H1 (cell line): ENCODE data around the gene DCTD. TPM values are rescaled to one million over a fixed set of nuclear protein-coding genes. Genes with fewer than 3 reads are reported as not detected.

Source experiments
- CTCF ChIA-PET: fragments of 300-600 bp; sonication (Branson Sonifier 250); formaldehyde crosslinking; loops from one replicate; lab custom pipeline; 2021; ENCODE audit not compliant: partially characterized antibody; lab: Charles Lee
- POLR2A ChIA-PET: fragments of 300-600 bp; sonication (Branson Sonifier 250); formaldehyde crosslinking; loops from one replicate; lab custom pipeline; 2021; ENCODE audit warnings: inconsistent platforms; ENCODE audit not compliant: partially characterized antibody; lab: Charles Lee
- DNase-seq, 2 experiments: peaks; one replicate each; pipeline versions ENCODE4 v3.0.0 to v3.0.0-alpha.2; 2010 to 2022; ENCODE audit warnings: low spot score in 2 of 2, low read depth in 1 of 2, mixed read lengths in 1 of 2
- FAIRE-seq: peaks from 2 replicates; lab custom pipeline; 2011; peaks lifted over from hg19 to GRCh38; lab: Jason Lieb, UNC
- H2AFZ ChIP-seq: 2 replicates; pipeline ENCODE4 v1.8.1; 2012; ENCODE audit warnings: low read length, inconsistent platforms
- H2AK5ac ChIP-seq: 2 replicates; pipeline ENCODE4 v1.6.1; 2013; ENCODE audit warnings: low read depth, low read length
- H2BK120ac ChIP-seq: replicated peaks from 2 replicates; pipeline ENCODE3; 2013; ENCODE audit warnings: low read depth, low read length, inconsistent platforms
- H2BK12ac ChIP-seq: 2 replicates; pipeline ENCODE4 v1.6.1; 2013; ENCODE audit warnings: low read depth, low read length
- H2BK15ac ChIP-seq: 2 replicates; pipeline ENCODE4 v1.6.1; 2013; ENCODE audit warnings: low read length
- H2BK20ac ChIP-seq: 2 replicates; pipeline ENCODE4 v1.6.1; 2013; ENCODE audit warnings: low read length
- H2BK5ac ChIP-seq: 2 replicates; pipeline ENCODE4 v1.6.1; 2013; ENCODE audit warnings: low read depth, low read length
- H3K14ac ChIP-seq: 2 replicates; pipeline ENCODE4 v1.6.1; 2013; ENCODE audit warnings: inconsistent platforms; ENCODE audit not compliant: insufficient read length
- H3K18ac ChIP-seq: 2 replicates; pipeline ENCODE4 v1.6.1; 2013; ENCODE audit warnings: low read length; ENCODE audit errors: extremely low read depth
- H3K23ac ChIP-seq: 2 replicates; pipeline ENCODE4 v1.6.1; 2013; ENCODE audit warnings: inconsistent platforms; ENCODE audit not compliant: insufficient read length
- H3K23me2 ChIP-seq: 2 replicates; pipeline ENCODE4 v1.6.1; 2013; ENCODE audit warnings: low read depth, low read length
- H3K27ac ChIP-seq: 2 replicates; pipeline ENCODE4 v1.6.1; 2011; ENCODE audit warnings: low read depth, low read length, inconsistent platforms
- H3K27me3 ChIP-seq, 4 experiments: replicated peaks in 1 of 4; 1 replicate in 1 of 4; 2 replicates in 3 of 4; pipeline versions ENCODE4 v1.6.1 to v1.8.1; 2011 to 2013; ENCODE audit warnings: low read length in 3 of 4, mild to moderate bottlenecking in 3 of 4, inconsistent platforms in 2 of 4, mixed read lengths in 2 of 4, moderate library complexity in 1 of 4; ENCODE audit not compliant: control insufficient read depth in 3 of 4, insufficient read depth in 3 of 4; ENCODE audit errors: extremely low read depth in 1 of 4
- H3K36me3 ChIP-seq, 4 experiments: 2 replicates each; pipeline versions ENCODE4 v1.6.1 to v1.8.1; 2011 to 2013; ENCODE audit warnings: mild to moderate bottlenecking in 4 of 4, low read length in 3 of 4, moderate library complexity in 2 of 4, control low read depth in 1 of 4, inconsistent platforms in 1 of 4; ENCODE audit not compliant: insufficient read depth in 4 of 4, control insufficient read depth in 2 of 4
- H3K4ac ChIP-seq: replicated peaks from 2 replicates; pipeline ENCODE3; 2013; ENCODE audit warnings: low read length, low read depth, mixed read lengths, inconsistent platforms; ENCODE audit not compliant: insufficient read length
- H3K4me1 ChIP-seq, 4 experiments: replicated peaks in 1 of 4; 1 replicate in 1 of 4; 2 replicates in 3 of 4; pipeline versions ENCODE4 v1.6.1 to v1.8.1; 2011 to 2013; ENCODE audit warnings: low read length in 3 of 4, inconsistent platforms in 2 of 4, mixed read lengths in 1 of 4; ENCODE audit not compliant: insufficient read depth in 4 of 4, control insufficient read depth in 3 of 4
- H3K4me2 ChIP-seq, 2 experiments: 2 replicates each; pipeline versions ENCODE4 v1.6.1 to v1.8.1; 2011 to 2013; ENCODE audit warnings: low read depth in 2 of 2, low read length in 2 of 2, control low read depth in 1 of 2, inconsistent platforms in 1 of 2, mild to moderate bottlenecking in 1 of 2; ENCODE audit not compliant: insufficient read depth in 1 of 2
- H3K4me3 ChIP-seq, 4 experiments: fragments of 200-600, 300-600 bp in 1 of 4; sonication (generic), shearing (Covaris generic), sonication (Bioruptor Twin) in 1 of 4; 2 replicates each; pipeline versions ENCODE4 v1.5.1 to v1.8.1; 2011 to 2016; ENCODE audit warnings: low read length in 4 of 4, low read depth in 3 of 4, control low read depth in 2 of 4, inconsistent platforms in 2 of 4, mild to moderate bottlenecking in 2 of 4, mixed read lengths in 1 of 4, moderate library complexity in 1 of 4; ENCODE audit not compliant: insufficient read depth in 2 of 4; ENCODE audit errors: extremely low read depth in 1 of 4
- H3K56ac ChIP-seq: replicated peaks from 2 replicates; pipeline ENCODE3; 2013; ENCODE audit warnings: low read depth, mild to moderate bottlenecking, mixed read lengths, low read length, inconsistent platforms; ENCODE audit not compliant: insufficient read length
- H3K79me1 ChIP-seq: 2 replicates; pipeline ENCODE4 v1.6.1; 2013; ENCODE audit warnings: low read depth, low read length, control low read depth
- H3K79me2 ChIP-seq, 2 experiments: 2 replicates each; pipeline versions ENCODE4 v1.6.1 to v1.8.1; 2012 to 2013; ENCODE audit warnings: low read length in 2 of 2, mild to moderate bottlenecking in 2 of 2, inconsistent platforms in 1 of 2; ENCODE audit not compliant: insufficient read depth in 2 of 2, control insufficient read depth in 1 of 2
- H3K9ac ChIP-seq, 4 experiments: replicated peaks in 1 of 4; 1 replicate in 1 of 4; 2 replicates in 3 of 4; pipeline versions ENCODE4 v1.6.1 to v1.8.1; 2011 to 2013; ENCODE audit warnings: low read depth in 3 of 4, low read length in 3 of 4, control low read depth in 2 of 4, mild to moderate bottlenecking in 2 of 4, moderate library complexity in 2 of 4, inconsistent platforms in 1 of 4; ENCODE audit errors: extremely low read depth in 1 of 4
- H3K9me3 ChIP-seq, 2 experiments: 2 replicates each; pipeline versions ENCODE4 v1.6.1 to v1.8.1; 2012 to 2013; ENCODE audit warnings: mild to moderate bottlenecking in 2 of 2, moderate library complexity in 2 of 2, control low read depth in 1 of 2, inconsistent platforms in 1 of 2, low read depth in 1 of 2, low read length in 1 of 2, mixed read lengths in 1 of 2; ENCODE audit not compliant: insufficient read depth in 2 of 2
- H4K20me1 ChIP-seq, 2 experiments: replicated peaks in 1 of 2; 2 replicates each; pipeline versions ENCODE3 to v1.8.1; 2011 to 2013; ENCODE audit warnings: inconsistent platforms in 2 of 2, low read length in 2 of 2, mild to moderate bottlenecking in 1 of 2; ENCODE audit not compliant: insufficient read depth in 2 of 2, control insufficient read depth in 1 of 2
- H4K5ac ChIP-seq: 2 replicates; pipeline ENCODE4 v1.6.1; 2013; ENCODE audit warnings: low read length, low read depth, mixed read lengths, inconsistent platforms; ENCODE audit not compliant: insufficient read length
- H4K8ac ChIP-seq: 2 replicates; pipeline ENCODE4 v1.8.0; 2013; ENCODE audit warnings: mild to moderate bottlenecking, moderate library complexity, low read length, inconsistent platforms; ENCODE audit not compliant: insufficient read depth; ENCODE audit errors: extremely low read depth
- H4K91ac ChIP-seq: replicated peaks from 2 replicates; pipeline ENCODE3; 2013; ENCODE audit warnings: low read length, mixed read lengths, inconsistent platforms; ENCODE audit not compliant: insufficient read length
- KDM4A ChIP-seq: IDR thresholded peaks from one replicate; pipeline ENCODE4 v1.7.1; 2012; ENCODE audit warnings: low read depth, mild to moderate bottlenecking, moderate library complexity, low read length, inconsistent platforms; ENCODE audit not compliant: severe bottlenecking
- SIRT6 ChIP-seq: IDR thresholded peaks from one replicate; pipeline ENCODE4 v1.7.1; 2012; ENCODE audit warnings: low read length, inconsistent platforms
- TAF7 ChIP-seq: optimal IDR thresholded peaks from 2 replicates; pipeline ENCODE3; 2011; ENCODE audit warnings: low read depth, mild to moderate bottlenecking, inconsistent platforms, low read length, moderate library complexity, borderline replicate concordance
- ZNF274 ChIP-seq: IDR thresholded peaks from 2 replicates; pipeline ENCODE4 v1.7.0; 2012; ENCODE audit warnings: low read length, borderline replicate concordance; ENCODE audit errors: extremely low read depth
- WGBS, 2 experiments: shearing (Covaris generic) in 1 of 2; methylation state at CpG; one replicate each; pipeline versions ENCODE4 v1.1.6 to v1.1.7; 2013 to 2015; ENCODE audit warnings: low lambda C conversion rate in 2 of 2, mixed read lengths in 2 of 2, inconsistent platforms in 1 of 2, low coverage in 1 of 2, missing lambda C conversion rate in 1 of 2; ENCODE audit not compliant: insufficient replicate concordance in 2 of 2, insufficient coverage in 1 of 2, insufficient read length in 1 of 2; ENCODE audit errors: extremely low coverage in 1 of 2, missing lambda C conversion rate in 1 of 2; 5-methylcytosine and 5-hydroxymethylcytosine counted together
- polyA plus RNA-seq, 7 experiments: library from polyadenylated mRNA; depleted of rRNA in 3 of 7; stranded (reverse) in 5 of 7; unstranded in 2 of 7; fragments of >200 nt in 5 of 7; fragments of 200-250 nt in 2 of 7; gene quantifications; 1 replicate in 5 of 7; 2 replicates in 1 of 7; 4 replicates in 1 of 7; pipeline versions ENCODE4 v1.2.1 to v1.2.3, GENCODE V29; 2011 to 2013; ENCODE audit warnings: missing spikeins in 2 of 7, mixed read lengths in 2 of 7
- total RNA-seq: library from RNA; stranded (reverse); fragmentation: NEBNext Ultra II Directional; extraction: Animal tissue kit (Norgen Biotek cat#: 25700); gene quantifications from 2 replicates; pipeline ENCODE4 v1.2.1, GENCODE V29; 2021
- TF ChIP-seq, protein P1 (sequence below): IDR thresholded peaks from 2 replicates; pipeline ENCODE4 v1.6.1; 2012; ENCODE audit warnings: inconsistent platforms

The DCTD gene
- total and polyA plus RNA-seq, 2 of the 8 experiments (the other 6 are each of a cell fraction or from before 2014, with no cell fraction given): 60.2 to 69.5 TPM

- peaks cover 4% of the 10 kb centered on the region; the same call in 1 of the 2 replicates for H3K23me2 ChIP-seq
- H3K79me1 ChIP-seq: no peaks in the 10 kb centered on the region; the same call in 1 of the 2 replicates
- H3K36me3 ChIP-seq: peaks cover 3 to 34% (median 17%) of the 10 kb centered on the region in 4 experiments; a peak in 7 of 8 replicates
- FAIRE-seq: no peak
- no peak overlapping the region for H4K5ac ChIP-seq
- ChIA-PET CTCF (interaction anchor here (0.6 to 1.3 kb wide), 3 partner anchors 11 to 1283 kb away, joined by 3 read pairs; no protein-coding TSS in a partner anchor), POLR2A (interaction anchor here (1.9 kb wide), 1 partner anchor 10 kb away, joined by 6 read pairs; no protein-coding TSS in a partner anchor)
- H2AFZ ChIP-seq: no peak overlapping the region
- no peak overlapping the region for H2BK12ac ChIP-seq
- no peak for TF ChIP-seq TAF7
- TF ChIP-seq, protein P1, sequence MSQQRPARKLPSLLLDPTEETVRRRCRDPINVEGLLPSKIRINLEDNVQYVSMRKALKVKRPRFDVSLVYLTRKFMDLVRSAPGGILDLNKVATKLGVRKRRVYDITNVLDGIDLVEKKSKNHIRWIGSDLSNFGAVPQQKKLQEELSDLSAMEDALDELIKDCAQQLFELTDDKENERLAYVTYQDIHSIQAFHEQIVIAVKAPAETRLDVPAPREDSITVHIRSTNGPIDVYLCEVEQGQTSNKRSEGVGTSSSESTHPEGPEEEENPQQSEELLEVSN: no peak
- TF ChIP-seq SIRT6: no peak
- no peak for TF ChIP-seq KDM4A
- no peak for TF ChIP-seq ZNF274
- H2BK5ac ChIP-seq: no peak overlapping the region
- no peak for DNase-seq
- H4K20me1 ChIP-seq: no peaks in the 10 kb centered on the region
- H4K8ac ChIP-seq: no peak overlapping the region
- H2BK120ac ChIP-seq: no peak overlapping the region
- no peak overlapping the region for H3K14ac ChIP-seq
- H3K4me1 ChIP-seq: peaks cover 2 to 7% (median 4%) of the 10 kb centered on the region in 4 experiments; a peak in 6 of 7 replicates
- no peak overlapping the region for H3K4me2 ChIP-seq
- 0 out of 4 replicates have a peak, but pooled peaks cover 0 to 4% of the 10 kb centered on the region in 2 experiments for H3K79me2 ChIP-seq
- H3K9ac ChIP-seq: no peak overlapping the region
- H3K27ac ChIP-seq: no peak overlapping the region
- H3K23ac ChIP-seq: no peak overlapping the region
- no peak overlapping the region for H3K56ac ChIP-seq
- H3K18ac ChIP-seq: no peak overlapping the region
- 94% methylated on average over 2 of the region's 2 CpGs; no CpG with 5 or more reads in 1 of the 2 experiments for WGBS, 2 experiments
- no peak overlapping the region for H3K4ac ChIP-seq
- no peak overlapping the region for H2BK20ac ChIP-seq
- H3K4me3 ChIP-seq: no peak overlapping the region
- no peak overlapping the region for H2BK15ac ChIP-seq
- no peaks in the 10 kb centered on the region; a peak in 1 of 7 replicates for H3K27me3 ChIP-seq
- no peak overlapping the region for H4K91ac ChIP-seq
- no peaks in the 10 kb centered on the region for H3K9me3 ChIP-seq
- no peak overlapping the region for H2AK5ac ChIP-seq
These were observed 3.6 kb downstream of the DCTD start for GRCh38 chr4:182913621-182914020.
